ENCODE results near the gene ELP5. TPM values are rescaled to one million over a fixed set of nuclear protein-coding genes. Genes with fewer than 3 reads are reported as not detected.
A peak's percentile ranks its signal among the peaks of the same experiment; 100 is the strongest.

Gene ELP5
- total RNA-seq, 4 donors from 2014 or later: 13.3 to 52.7 (median 26.7) TPM

- Histone ChIP-seq H3K27ac (peak overlapping the region; percentile 98 to 100 (median 98)), H3K27me3 (no peaks in the 10 kb centered on the region), H3K4me1 (peaks cover 43 to 44% of the 10 kb centered on the region in 2 donors), H3K4me3 (peak overlapping the region; percentile 69 to 98 (median 81)), H3K36me3 (peaks cover 0 to 28% of the 10 kb centered on the region in 2 donors), H3K9me3 (no peaks in the 10 kb centered on the region)
- in situ Hi-C loops (cut with MboI; ENCODE audit: low sequenced_read_pairs in 4 of 4) (loop anchor here in 1 of 4 donors (10.0 kb wide), 1 partner anchor 55 kb away; the partner anchor contains the start of gene EIF5A), intact Hi-C loops (cut with DNase I; ENCODE audit: low total_unique reads) (loop anchor here (2.0 to 5.0 kb wide), 3 partner anchors 233 to 437 kb away; partner anchors contain the start of genes TP53 and WRAP53)
- TF ChIP-seq CTCF (IDR thresholded peaks at IDR 0.05 in 4 of 5, conservative IDR thresholded peaks at IDR 0.05 in 1 of 5) (no peak), POLR2A (IDR thresholded peaks at IDR 0.05) (no peak)
- ATAC-seq: no peak
- DNase-seq: no peak
These were observed 2.2 kb upstream of the ELP5 start for GRCh38 chr17:7249830-7250229.

- no peak for DNase-seq
- Histone ChIP-seq H3K9me3 (no peaks in the 10 kb centered on the region), H3K4me3 (peak overlapping the region; percentile 69 to 98 (median 81)), H3K4me1 (peaks cover 43 to 44% of the 10 kb centered on the region in 2 donors), H3K27me3 (no peaks in the 10 kb centered on the region), H3K36me3 (peaks cover 0 to 28% of the 10 kb centered on the region in 2 donors), H3K27ac (peak overlapping the region; percentile 98 to 100 (median 98))
- ATAC-seq: no peak
- in situ Hi-C loops (cut with MboI; ENCODE audit: low sequenced_read_pairs in 4 of 4) (loop anchor here in 1 of 4 donors (10.0 kb wide), 1 partner anchor 54 kb away; the partner anchor contains the start of gene EIF5A), intact Hi-C loops (cut with DNase I; ENCODE audit: low total_unique reads) (loop anchor here (5.0 kb wide), 2 partner anchors 321 to 436 kb away; partner anchors contain the start of genes TP53 and WRAP53)
- TF ChIP-seq POLR2A (IDR thresholded peaks at IDR 0.05) (no peak), CTCF (IDR thresholded peaks at IDR 0.05 in 4 of 5, conservative IDR thresholded peaks at IDR 0.05 in 1 of 5) (no peak)
These were observed 1.1 kb upstream of the ELP5 start for GRCh38 chr17:7250695-7251627.

- DNase-seq (peak; percentile 98 to 99), ATAC-seq (peak; percentile 87 to 94)
- peak within 1 kb of the TSS; percentile 98 to 100 (median 98) for H3K27ac ChIP-seq
- in situ Hi-C loops (cut with MboI; ENCODE audit: low sequenced_read_pairs in 4 of 4): loop anchor here in 1 of 4 donors (10.0 kb wide), 1 partner anchor 53 kb away; the partner anchor contains the start of gene EIF5A
- H3K4me3 ChIP-seq: peak within 1 kb of the TSS; percentile 69 to 98 (median 81)
- H3K36me3 ChIP-seq: peaks cover 0 to 28% of the 10 kb centered on the region in 2 donors
- peaks cover 43 to 44% of the 10 kb centered on the region in 2 donors for H3K4me1 ChIP-seq
- no peaks in the 10 kb centered on the region for H3K9me3 ChIP-seq
- no peaks in the 10 kb centered on the region for H3K27me3 ChIP-seq
- no peak for TF ChIP-seq CTCF (IDR thresholded peaks at IDR 0.05 in 4 of 5, conservative IDR thresholded peaks at IDR 0.05 in 1 of 5)
- peak; percentile 73 to 80 for TF ChIP-seq POLR2A (IDR thresholded peaks at IDR 0.05)
- intact Hi-C loops (cut with DNase I; ENCODE audit: low total_unique reads): loop anchor here (2.0 to 5.0 kb wide), 4 partner anchors 29 to 436 kb away; partner anchors contain the start of genes EIF5A, SLC2A4, TP53 and WRAP53
These were observed 297 bp upstream of the ELP5 start, which contains the start of gene CTDNEP1 for GRCh38 chr17:7251661-7252175. TSS of gene CTDNEP1 (minus strand) at chr17:7251734. CDS start at chr17:7251296, 438 bp downstream.

GRCh38 chr17:7253082-7253481 is 1.1 kb downstream of the ELP5 start:
- in situ Hi-C loops (cut with MboI; ENCODE audit: low sequenced_read_pairs in 4 of 4) (loop anchor here in 1 of 4 donors (10.0 kb wide), 1 partner anchor 52 kb away; the partner anchor contains the start of gene EIF5A), intact Hi-C loops (cut with DNase I; ENCODE audit: low total_unique reads) (loop anchor here (2.0 to 5.0 kb wide), 4 partner anchors 28 to 434 kb away; partner anchors contain the start of genes EIF5A, SLC2A4, TP53 and WRAP53)
- H3K36me3 ChIP-seq: peaks cover 0 to 38% of the 10 kb centered on the region in 2 donors
- TF ChIP-seq POLR2A (IDR thresholded peaks at IDR 0.05): no peak
- TF ChIP-seq CTCF (IDR thresholded peaks at IDR 0.05 in 4 of 5, conservative IDR thresholded peaks at IDR 0.05 in 1 of 5): no peak
- peak overlapping the region; percentile 98 to 100 (median 98) for H3K27ac ChIP-seq
- H3K9me3 ChIP-seq: no peaks in the 10 kb centered on the region
- H3K4me3 ChIP-seq: peak overlapping the region; percentile 69 to 98 (median 81)
- ATAC-seq (no peak), DNase-seq (no peak)
- no peaks in the 10 kb centered on the region for H3K27me3 ChIP-seq
- H3K4me1 ChIP-seq: peaks cover 33 to 36% of the 10 kb centered on the region in 2 donors

Data from gastrocnemius medialis (tissue), 4 donors.